Measurements from ENCODE around the gene PTPRM.
A peak's percentile ranks its signal among the peaks of the same experiment; 100 is the strongest.

The PTPRM gene

GRCh38 chr18:7566567-7567473 lies at the start of gene PTPRM:
Gene PTPRM (plus strand): TSS chr18:7567316. CDS start chr18:7567819, 503 bp downstream.
- peak; percentile 8 for DNase-seq

- no peak for DNase-seq
Measured at GRCh38 chr18:7517852-7518251, 49.3 kb upstream of the PTPRM start.

GRCh38 chr18:7520200-7520785 lies 46.8 kb upstream of the PTPRM start:
- DNase-seq: no peak

GRCh38 chr18:7521226-7521856 lies 45.8 kb upstream of the PTPRM start:
- no peak for DNase-seq

- DNase-seq: no peak
Measured at GRCh38 chr18:7523772-7524171, 43.3 kb upstream of the PTPRM start.

GRCh38 chr18:7524786-7525185 lies 42.3 kb upstream of the PTPRM start:
- DNase-seq: no peak

GRCh38 chr18:7532942-7533341 lies 34.2 kb upstream of the PTPRM start:
- no peak for DNase-seq

GRCh38 chr18:7535436-7536205 lies 31.5 kb upstream of the PTPRM start:
- no peak for DNase-seq

GRCh38 chr18:7537145-7537544 lies 30.0 kb upstream of the PTPRM start:
- no peak for DNase-seq

GRCh38 chr18:7541835-7542234 lies 25.3 kb upstream of the PTPRM start:
- no peak for DNase-seq

GRCh38 chr18:7544686-7545085 lies 22.4 kb upstream of the PTPRM start:
- DNase-seq: no peak

GRCh38 chr18:7545734-7546133 lies 21.4 kb upstream of the PTPRM start:
- DNase-seq: no peak

GRCh38 chr18:7548221-7548620 lies 18.9 kb upstream of the PTPRM start:
- no peak for DNase-seq

- no peak for DNase-seq
Measured at GRCh38 chr18:7548721-7549120, 18.4 kb upstream of the PTPRM start.

GRCh38 chr18:7557973-7558372 lies 9.1 kb upstream of the PTPRM start:
- DNase-seq: no peak

- DNase-seq: no peak
Measured at GRCh38 chr18:7558769-7559168, 8.3 kb upstream of the PTPRM start.

GRCh38 chr18:7559709-7560319 lies 7.3 kb upstream of the PTPRM start:
- no peak for DNase-seq

GRCh38 chr18:7561909-7562460 lies 5.1 kb upstream of the PTPRM start:
- DNase-seq: no peak

- DNase-seq: no peak
Measured at GRCh38 chr18:7562491-7562890, 4.6 kb upstream of the PTPRM start.

- DNase-seq: no peak
Measured at GRCh38 chr18:7565677-7566076, 1.4 kb upstream of the PTPRM start.

GRCh38 chr18:7566244-7566566 lies 911 bp upstream of the PTPRM start:
- no peak for DNase-seq

All from activated T-cell treated with anti-CD3 and anti-CD28 coated beads for 4 hours (primary cell).